T-helper 17 cell (primary cell): ENCODE results near the gene SAP30. TPM values are rescaled to one million over a fixed set of nuclear protein-coding genes. Genes with fewer than 3 reads are reported as not detected.

Experiments used
- ATAC-seq: fragments of 150-1000 bp; cut with Tn5 transposase; 2 replicates; pipeline ENCODE4 v1.10.0; 2021; ENCODE audit warnings: mild to moderate bottlenecking, moderate library complexity
- DNase-seq, 3 donors: peaks; one replicate each; pipeline versions ENCODE4 v3.0.0 to v3.0.0-alpha.2; 2020 to 2021
- H3K9me3 ChIP-seq: one replicate; pipeline ENCODE4 v1.7.0; 2013; ENCODE audit warnings: low read length, mild to moderate bottlenecking; ENCODE audit not compliant: control insufficient read depth, poor library complexity, severe bottlenecking
- H3K27ac Mint-ChIP-seq: one replicate; pipeline ENCODE4 v1.8.0; 2022; ENCODE audit warnings: mild to moderate bottlenecking, moderate library complexity, mixed read lengths
- H3K27me3 Mint-ChIP-seq: one replicate; pipeline ENCODE4 v1.8.0; 2022; ENCODE audit warnings: mixed read lengths
- H3K36me3 Mint-ChIP-seq: one replicate; pipeline ENCODE4 v1.8.0; 2022; ENCODE audit warnings: low read depth, mixed read lengths
- H3K4me1 Mint-ChIP-seq: one replicate; pipeline ENCODE4 v1.8.0; 2022; ENCODE audit warnings: mild to moderate bottlenecking, mixed read lengths
- H3K4me3 Mint-ChIP-seq: one replicate; pipeline ENCODE4 v1.8.0; 2022; ENCODE audit warnings: mild to moderate bottlenecking, moderate library complexity, mixed read lengths
- total RNA-seq, 4 donors: library from RNA in 2 of 4; stranded (reverse) in 2 of 4; gene quantifications; one replicate each; pipeline ENCODE4 v1.2.3 and lab custom pipeline; 2022 to 2026

Gene SAP30
- total RNA-seq (1 to 10 TPM; 4.0 to 5.3 TPM), total RNA-seq (lab: John Stamatoyannopoulos, UW) (10.9 to 11.2 reads per million in 2 donors)

- Mint-ChIP-seq H3K27ac (peak within 1 kb of the TSS; percentile 91), H3K36me3 (peaks cover 2% of the 10 kb centered on the region), H3K4me3 (peak within 1 kb of the TSS; percentile 99), H3K4me1 (peaks cover 28% of the 10 kb centered on the region), H3K27me3 (no peaks in the 10 kb centered on the region)
- no peaks in the 10 kb centered on the region for H3K9me3 ChIP-seq
- peak; percentile 89 for ATAC-seq
- DNase-seq, result peak; percentile 91 to 96 (median 94)
These were observed at the start of gene SAP30 for GRCh38 chr4:173370477-173371291. Gene SAP30 (plus strand): TSS chr4:173370954. CDS start chr4:173371183, 229 bp downstream.

- Mint-ChIP-seq H3K27ac (no peak overlapping the region), H3K27me3 (no peaks in the 10 kb centered on the region), H3K4me1 (peaks cover 2% of the 10 kb centered on the region), H3K4me3 (no peak overlapping the region), H3K36me3 (peaks cover 3% of the 10 kb centered on the region)
- no peak for DNase-seq
- H3K9me3 ChIP-seq, result no peaks in the 10 kb centered on the region
- ATAC-seq, result no peak
These were observed 45.6 kb upstream of the SAP30 start for GRCh38 chr4:173325007-173325736.

GRCh38 chr4:173328236-173328901, 42.4 kb upstream of the SAP30 start:
- DNase-seq (no peak), ATAC-seq (no peak)
- Mint-ChIP-seq H3K27ac (no peak overlapping the region), H3K36me3 (peaks cover 4% of the 10 kb centered on the region), H3K4me1 (peaks cover 20% of the 10 kb centered on the region), H3K27me3 (no peaks in the 10 kb centered on the region), H3K4me3 (no peak overlapping the region)
- no peaks in the 10 kb centered on the region for H3K9me3 ChIP-seq

- ATAC-seq (no peak), DNase-seq (no peak)
- no peaks in the 10 kb centered on the region for H3K27me3 Mint-ChIP-seq
- peaks cover 30% of the 10 kb centered on the region for H3K4me1 Mint-ChIP-seq
- H3K9me3 ChIP-seq, result no peaks in the 10 kb centered on the region
- no peak overlapping the region for H3K4me3 Mint-ChIP-seq
- H3K27ac Mint-ChIP-seq, result no peak overlapping the region
- H3K36me3 Mint-ChIP-seq, result peaks cover 7% of the 10 kb centered on the region
These were observed 40.2 kb upstream of the SAP30 start for GRCh38 chr4:173330590-173330989.

- H3K27me3 Mint-ChIP-seq, result peaks cover 7% of the 10 kb centered on the region
- peak overlapping the region; percentile 97 for H3K27ac Mint-ChIP-seq
- H3K4me3 Mint-ChIP-seq, result peak overlapping the region; percentile 100
- peaks cover 7% of the 10 kb centered on the region for H3K36me3 Mint-ChIP-seq
- DNase-seq, result no peak
- H3K9me3 ChIP-seq, result no peaks in the 10 kb centered on the region
- no peak for ATAC-seq
- peaks cover 31% of the 10 kb centered on the region for H3K4me1 Mint-ChIP-seq
These were observed 38.7 kb upstream of the SAP30 start for GRCh38 chr4:173332021-173332487.

GRCh38 chr4:173332963-173333657, 37.6 kb upstream of the SAP30 start:
- no peak for ATAC-seq
- Mint-ChIP-seq H3K27ac (peak overlapping the region; percentile 97), H3K36me3 (peaks cover 7% of the 10 kb centered on the region), H3K4me3 (peak overlapping the region; percentile 100), H3K27me3 (peaks cover 12% of the 10 kb centered on the region), H3K4me1 (peaks cover 31% of the 10 kb centered on the region)
- H3K9me3 ChIP-seq, result no peaks in the 10 kb centered on the region
- DNase-seq, result no peak

GRCh38 chr4:173333658-173334084, 37.1 kb upstream of the SAP30 start:
- Mint-ChIP-seq H3K4me3 (peak overlapping the region; percentile 100), H3K27ac (peak overlapping the region; percentile 97), H3K4me1 (peaks cover 31% of the 10 kb centered on the region), H3K36me3 (peaks cover 7% of the 10 kb centered on the region), H3K27me3 (peaks cover 12% of the 10 kb centered on the region)
- no peaks in the 10 kb centered on the region for H3K9me3 ChIP-seq
- DNase-seq (peak in 2 of 3 donors; percentile 45 to 52), ATAC-seq (peak; percentile 1)

GRCh38 chr4:173334085-173334890, 36.5 kb upstream of the SAP30 start, which contains the start of gene HMGB2:
Gene HMGB2 (minus strand): TSS chr4:173334358. CDS start chr4:173333649, 709 bp downstream.
- peak; percentile 95 for ATAC-seq
- peaks cover 7% of the 10 kb centered on the region for H3K36me3 Mint-ChIP-seq
- H3K4me1 Mint-ChIP-seq, result peaks cover 31% of the 10 kb centered on the region
- DNase-seq, result peak; percentile 94 to 99 (median 98)
- H3K4me3 Mint-ChIP-seq, result peak within 1 kb of the TSS; percentile 100
- peak within 1 kb of the TSS; percentile 97 for H3K27ac Mint-ChIP-seq
- no peaks in the 10 kb centered on the region for H3K9me3 ChIP-seq
- peaks cover 12% of the 10 kb centered on the region for H3K27me3 Mint-ChIP-seq

GRCh38 chr4:173334891-173335752, 35.6 kb upstream of the SAP30 start:
- H3K9me3 ChIP-seq, result no peaks in the 10 kb centered on the region
- Mint-ChIP-seq H3K36me3 (peaks cover 7% of the 10 kb centered on the region), H3K4me3 (peak overlapping the region; percentile 100), H3K27me3 (peaks cover 12% of the 10 kb centered on the region), H3K27ac (peak overlapping the region; percentile 97), H3K4me1 (peaks cover 31% of the 10 kb centered on the region)
- DNase-seq, result peak in 2 of 3 donors; percentile 27 to 36
- ATAC-seq, result peak; percentile 32

GRCh38 chr4:173337463-173337862, 33.3 kb upstream of the SAP30 start:
- H3K4me3 Mint-ChIP-seq, result no peak overlapping the region
- no peak for ATAC-seq
- DNase-seq, result no peak
- no peaks in the 10 kb centered on the region for H3K9me3 ChIP-seq
- peaks cover 20% of the 10 kb centered on the region for H3K4me1 Mint-ChIP-seq
- peaks cover 12% of the 10 kb centered on the region for H3K27me3 Mint-ChIP-seq
- peaks cover 3% of the 10 kb centered on the region for H3K36me3 Mint-ChIP-seq
- H3K27ac Mint-ChIP-seq, result no peak overlapping the region

GRCh38 chr4:173343832-173344397, 26.8 kb upstream of the SAP30 start:
- DNase-seq (no peak), ATAC-seq (no peak)
- Mint-ChIP-seq H3K36me3 (peaks cover 2% of the 10 kb centered on the region), H3K27ac (no peak overlapping the region), H3K4me1 (no peaks in the 10 kb centered on the region), H3K27me3 (peaks cover 10% of the 10 kb centered on the region), H3K4me3 (no peak overlapping the region)
- no peaks in the 10 kb centered on the region for H3K9me3 ChIP-seq
